Measurements from ENCODE around the gene SIGLEC12.

GRCh38 chr19:51469162-51469561, 32.4 kb downstream of the SIGLEC12 start:
- TF ChIP-seq POLR2A (IDR thresholded peaks at IDR 0.05; ENCODE audit: low read depth, low read length) (no peak), POLR2AphosphoS5 (IDR thresholded peaks at IDR 0.05; ENCODE audit: low read depth, low read length) (no peak)
